Nephron progenitor cell (in vitro differentiated cells): Measurements from ENCODE around the gene ARHGEF38.

Source experiments
- DNase-seq: peaks from one replicate; pipeline ENCODE4 v3.0.0; 2021
- H3K27ac Mint-ChIP-seq: 2 replicates; pipeline ENCODE4 v1.8.0; 2021; ENCODE audit warnings: mild to moderate bottlenecking, moderate library complexity, mixed read lengths
- H3K27me3 Mint-ChIP-seq: 2 replicates; pipeline ENCODE4 v1.8.0; 2021; ENCODE audit warnings: mild to moderate bottlenecking, low read depth, mixed read lengths; ENCODE audit not compliant: poor library complexity
- H3K36me3 Mint-ChIP-seq: 2 replicates; pipeline ENCODE4 v1.8.0; 2021; ENCODE audit warnings: low read depth, mixed read lengths
- H3K4me1 Mint-ChIP-seq: 2 replicates; pipeline ENCODE4 v1.8.0; 2021; ENCODE audit warnings: mixed read lengths
- H3K4me3 Mint-ChIP-seq: 2 replicates; pipeline ENCODE4 v1.8.0; 2021; ENCODE audit warnings: mild to moderate bottlenecking, moderate library complexity, mixed read lengths
- H3K9me3 Mint-ChIP-seq: 2 replicates; pipeline ENCODE4 v1.8.0; 2021; ENCODE audit warnings: mild to moderate bottlenecking, moderate library complexity, mixed read lengths
- TF ChIP-seq, protein P1 (sequence below): fragments of 200-600 bp; sonication (generic); IDR thresholded peaks from 2 replicates; pipeline ENCODE4 v1.5.0; 2021; ENCODE audit warnings: antibody characterized with exemption

ARHGEF38 gene

GRCh38 chr4:105631818-105632400, 79.5 kb downstream of the ARHGEF38 start:
- Mint-ChIP-seq H3K9me3 (no peaks in the 10 kb centered on the region), H3K27me3 (no peaks in the 10 kb centered on the region), H3K27ac (peak overlapping the region; percentile 81), H3K4me1 (peaks cover 13% of the 10 kb centered on the region), H3K4me3 (no peak overlapping the region), H3K36me3 (no peaks in the 10 kb centered on the region)
- no peak for DNase-seq
- TF ChIP-seq, protein P1, sequence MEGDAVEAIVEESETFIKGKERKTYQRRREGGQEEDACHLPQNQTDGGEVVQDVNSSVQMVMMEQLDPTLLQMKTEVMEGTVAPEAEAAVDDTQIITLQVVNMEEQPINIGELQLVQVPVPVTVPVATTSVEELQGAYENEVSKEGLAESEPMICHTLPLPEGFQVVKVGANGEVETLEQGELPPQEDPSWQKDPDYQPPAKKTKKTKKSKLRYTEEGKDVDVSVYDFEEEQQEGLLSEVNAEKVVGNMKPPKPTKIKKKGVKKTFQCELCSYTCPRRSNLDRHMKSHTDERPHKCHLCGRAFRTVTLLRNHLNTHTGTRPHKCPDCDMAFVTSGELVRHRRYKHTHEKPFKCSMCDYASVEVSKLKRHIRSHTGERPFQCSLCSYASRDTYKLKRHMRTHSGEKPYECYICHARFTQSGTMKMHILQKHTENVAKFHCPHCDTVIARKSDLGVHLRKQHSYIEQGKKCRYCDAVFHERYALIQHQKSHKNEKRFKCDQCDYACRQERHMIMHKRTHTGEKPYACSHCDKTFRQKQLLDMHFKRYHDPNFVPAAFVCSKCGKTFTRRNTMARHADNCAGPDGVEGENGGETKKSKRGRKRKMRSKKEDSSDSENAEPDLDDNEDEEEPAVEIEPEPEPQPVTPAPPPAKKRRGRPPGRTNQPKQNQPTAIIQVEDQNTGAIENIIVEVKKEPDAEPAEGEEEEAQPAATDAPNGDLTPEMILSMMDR, result no peak

DNA sequence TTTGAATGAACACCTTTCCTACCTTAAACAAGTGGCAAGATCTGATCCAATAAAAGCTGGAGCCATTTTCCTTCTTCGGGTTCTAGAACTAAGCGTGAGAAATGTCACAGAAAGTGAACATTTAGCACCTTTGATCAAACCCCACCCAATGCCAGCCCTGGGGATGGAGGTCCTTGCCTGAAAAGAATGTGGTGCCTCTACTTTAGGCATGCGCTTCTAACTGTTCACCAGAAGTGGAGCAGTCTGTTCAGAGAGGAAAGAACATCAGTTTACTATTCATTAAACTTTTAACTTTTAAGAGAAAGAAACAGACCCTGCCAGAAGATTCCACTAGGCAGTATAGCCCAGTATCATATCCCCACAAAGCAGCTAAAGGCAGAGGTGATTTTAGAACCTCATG, 80.2 kb downstream of the ARHGEF38 start:
- Mint-ChIP-seq H3K9me3 (no peaks in the 10 kb centered on the region), H3K4me1 (peaks cover 16% of the 10 kb centered on the region), H3K36me3 (no peaks in the 10 kb centered on the region), H3K27me3 (no peaks in the 10 kb centered on the region), H3K27ac (no peak overlapping the region), H3K4me3 (no peak overlapping the region)
- no peak for DNase-seq
- TF ChIP-seq, protein P1, result no peak

DNA sequence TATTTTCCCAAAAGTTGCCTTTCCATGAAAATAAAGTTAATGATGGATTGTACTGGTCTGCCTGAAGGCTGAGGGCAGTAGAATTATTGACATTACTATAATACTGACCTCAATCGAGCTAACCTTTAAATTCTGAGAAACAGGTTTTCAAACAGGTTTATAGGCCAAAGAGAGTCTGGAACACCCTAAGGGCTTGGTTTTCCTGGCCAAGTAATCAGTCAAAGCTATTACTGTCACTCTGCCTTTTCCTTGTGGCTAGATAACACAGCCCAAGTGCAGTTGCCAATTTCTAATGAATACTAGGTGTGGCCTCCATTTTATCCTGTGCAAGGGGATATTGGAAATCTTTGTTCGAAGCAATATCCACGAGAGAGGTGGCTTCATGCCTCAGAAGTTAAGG, 80.8 kb downstream of the ARHGEF38 start:
- H3K9me3 Mint-ChIP-seq, result no peaks in the 10 kb centered on the region
- no peak overlapping the region for H3K27ac Mint-ChIP-seq
- TF ChIP-seq, protein P1, result no peak
- H3K4me1 Mint-ChIP-seq, result peaks cover 16% of the 10 kb centered on the region
- H3K4me3 Mint-ChIP-seq, result no peak overlapping the region
- H3K36me3 Mint-ChIP-seq, result no peaks in the 10 kb centered on the region
- no peaks in the 10 kb centered on the region for H3K27me3 Mint-ChIP-seq
- no peak for DNase-seq

- Mint-ChIP-seq H3K4me3 (no peak overlapping the region), H3K27me3 (no peaks in the 10 kb centered on the region), H3K27ac (no peak overlapping the region), H3K36me3 (no peaks in the 10 kb centered on the region), H3K4me1 (peaks cover 12% of the 10 kb centered on the region), H3K9me3 (no peaks in the 10 kb centered on the region)
- TF ChIP-seq, protein P1, result no peak
- DNase-seq, result no peak
These were observed 82.1 kb downstream of the ARHGEF38 start for GRCh38 chr4:105634402-105635080.

DNA sequence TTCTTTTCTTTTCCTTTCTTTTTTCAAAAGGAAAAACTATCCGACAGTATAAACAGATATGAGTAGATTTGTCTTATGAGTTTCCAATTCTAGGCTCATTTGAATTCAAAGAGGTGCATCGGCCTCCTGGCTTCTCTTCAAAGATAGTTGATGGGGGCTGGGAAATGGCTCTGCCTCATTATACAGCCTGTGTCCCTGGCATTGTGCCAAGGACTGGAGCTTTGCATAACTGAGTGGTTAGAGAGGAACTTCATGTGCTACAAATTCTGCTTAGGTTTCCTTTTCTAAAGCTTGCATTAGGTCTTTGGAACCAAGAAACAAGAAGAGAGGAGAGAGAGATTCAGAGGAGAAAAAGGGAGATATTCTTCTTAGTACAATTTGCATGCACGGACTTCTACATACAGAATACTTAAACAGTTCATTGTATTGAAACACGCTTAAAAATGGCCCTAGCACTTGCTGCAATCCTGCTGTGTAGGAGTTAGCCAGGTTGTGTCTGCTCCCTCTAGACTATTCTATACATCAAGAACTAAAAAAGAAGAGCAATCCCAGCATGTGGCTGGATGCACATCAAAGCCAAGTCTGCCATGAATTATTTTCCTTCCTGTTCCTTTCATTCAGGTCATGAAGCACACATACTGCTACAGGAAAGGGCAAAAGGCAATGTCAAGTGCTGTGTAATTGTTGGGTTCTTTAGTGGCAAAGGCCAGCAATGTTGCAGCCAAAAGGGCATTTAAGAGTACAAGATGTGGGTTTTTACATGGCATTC, 85.2 kb downstream of the ARHGEF38 start:
- Mint-ChIP-seq H3K27me3 (peaks cover 4% of the 10 kb centered on the region), H3K9me3 (peaks cover 6% of the 10 kb centered on the region), H3K36me3 (no peaks in the 10 kb centered on the region), H3K4me1 (peaks cover 7% of the 10 kb centered on the region), H3K27ac (no peak overlapping the region), H3K4me3 (no peak overlapping the region)
- TF ChIP-seq, protein P1, result no peak
- no peak for DNase-seq
